ENCODE measurements around the gene LRP1B.

DNA sequence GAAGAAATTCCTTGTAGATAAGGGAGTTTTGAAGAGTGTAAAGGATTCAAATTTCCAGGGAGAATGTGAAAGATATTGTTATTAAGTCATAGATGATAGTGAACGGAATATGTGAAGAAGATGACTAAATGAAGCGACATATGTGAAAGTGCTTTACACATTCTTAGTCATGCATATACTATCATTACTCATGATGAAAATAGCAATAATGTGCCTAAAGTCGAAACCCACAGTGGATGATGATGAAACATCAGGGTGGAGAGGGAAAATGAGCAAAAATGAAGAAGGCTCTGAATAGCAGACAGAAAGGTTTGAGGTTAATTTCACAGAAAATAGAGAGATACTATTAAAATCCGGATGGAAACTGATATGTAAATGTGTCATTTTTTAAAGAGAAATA lies 1237.1 kb downstream of the LRP1B start:
- TF ChIP-seq, protein P1, sequence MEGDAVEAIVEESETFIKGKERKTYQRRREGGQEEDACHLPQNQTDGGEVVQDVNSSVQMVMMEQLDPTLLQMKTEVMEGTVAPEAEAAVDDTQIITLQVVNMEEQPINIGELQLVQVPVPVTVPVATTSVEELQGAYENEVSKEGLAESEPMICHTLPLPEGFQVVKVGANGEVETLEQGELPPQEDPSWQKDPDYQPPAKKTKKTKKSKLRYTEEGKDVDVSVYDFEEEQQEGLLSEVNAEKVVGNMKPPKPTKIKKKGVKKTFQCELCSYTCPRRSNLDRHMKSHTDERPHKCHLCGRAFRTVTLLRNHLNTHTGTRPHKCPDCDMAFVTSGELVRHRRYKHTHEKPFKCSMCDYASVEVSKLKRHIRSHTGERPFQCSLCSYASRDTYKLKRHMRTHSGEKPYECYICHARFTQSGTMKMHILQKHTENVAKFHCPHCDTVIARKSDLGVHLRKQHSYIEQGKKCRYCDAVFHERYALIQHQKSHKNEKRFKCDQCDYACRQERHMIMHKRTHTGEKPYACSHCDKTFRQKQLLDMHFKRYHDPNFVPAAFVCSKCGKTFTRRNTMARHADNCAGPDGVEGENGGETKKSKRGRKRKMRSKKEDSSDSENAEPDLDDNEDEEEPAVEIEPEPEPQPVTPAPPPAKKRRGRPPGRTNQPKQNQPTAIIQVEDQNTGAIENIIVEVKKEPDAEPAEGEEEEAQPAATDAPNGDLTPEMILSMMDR (IDR thresholded peaks at IDR 0.05), result no peak
- no peak for TF ChIP-seq EP300 (IDR thresholded peaks at IDR 0.05)

Measured in esophagus muscularis mucosa (tissue), 3 donors.